A673 (cell line): ENCODE results near the gene SCGB3A1. TPM values are rescaled to one million over a fixed set of nuclear protein-coding genes. Genes with fewer than 3 reads are reported as not detected.

ENCODE experiments used
- BruUV-seq: library from RNA; stranded (reverse); fragments of 400-500 nt; replicated peaks from 2 replicates; lab custom pipeline; 2021; lab: Mats Ljungman, UMichigan
- CTCF ChIA-PET: fragments of 300-600 bp; sonication (Branson Sonifier 250); formaldehyde crosslinking; loops from one replicate; lab custom pipeline; 2022; ENCODE audit warnings: antibody characterized with exemption; lab: Charles Lee
- POLR2A ChIA-PET: fragments of 300-600 bp; sonication (Branson Sonifier 250); formaldehyde crosslinking; loops from one replicate; lab custom pipeline; 2022; ENCODE audit warnings: antibody characterized with exemption; ENCODE audit not compliant: low non-redundant PET; lab: Charles Lee
- DNase-seq: peaks from one replicate; pipeline ENCODE4 v3.0.0-alpha.2; 2015; ENCODE audit warnings: low spot score
- H3K27ac ChIP-seq: fragments of 200-600 bp; sonication (generic); 2 replicates; pipeline ENCODE4 v1.5.1; 2016; ENCODE audit warnings: mixed run types, low read depth, mild to moderate bottlenecking, mixed read lengths, antibody characterized with exemption, low read length; ENCODE audit not compliant: poor library complexity, severe bottlenecking
- H3K27me3 ChIP-seq: fragments of 200-600 bp; sonication (generic); replicated peaks from 2 replicates; pipeline ENCODE4 v1.6.1; 2017; ENCODE audit warnings: mixed run types, low read depth, mild to moderate bottlenecking, mixed read lengths, antibody characterized with exemption, low read length; ENCODE audit not compliant: insufficient read depth, poor library complexity
- H3K36me3 ChIP-seq: fragments of 200-600 bp; sonication (generic); 2 replicates; pipeline ENCODE4 v1.6.1; 2016; ENCODE audit warnings: mixed run types, mild to moderate bottlenecking, mixed read lengths, antibody characterized with exemption, low read length; ENCODE audit not compliant: insufficient read depth, poor library complexity, severe bottlenecking
- H3K4me1 ChIP-seq: fragments of 200-600 bp; sonication (generic); 2 replicates; pipeline ENCODE4 v1.6.1; 2017; ENCODE audit warnings: mixed run types, mild to moderate bottlenecking, mixed read lengths, antibody characterized with exemption, low read length; ENCODE audit not compliant: insufficient read depth, poor library complexity, severe bottlenecking
- H3K4me3 ChIP-seq: fragments of 200-600 bp; sonication (generic); 2 replicates; pipeline ENCODE4 v1.5.1; 2016; ENCODE audit warnings: low read depth, mixed run types, mild to moderate bottlenecking, mixed read lengths, low read length; ENCODE audit not compliant: poor library complexity, severe bottlenecking
- H3K9me3 ChIP-seq: fragments of 200-600 bp; sonication (generic); 2 replicates; pipeline ENCODE4 v1.6.1; 2016; ENCODE audit warnings: mixed run types, low read depth, mild to moderate bottlenecking, mixed read lengths, antibody characterized with exemption, low read length; ENCODE audit not compliant: poor library complexity, severe bottlenecking
- CTCF ChIP-seq: fragments of 300-800, 200-600 bp; sonication (generic); conservative IDR thresholded peaks from 2 replicates; pipeline ENCODE4 v1.5.1; 2017; ENCODE audit warnings: low read depth, mild to moderate bottlenecking, antibody characterized with exemption, low read length, moderate library complexity, mixed read lengths
- EZH2 ChIP-seq: fragments of 200-600 bp; sonication (generic); IDR thresholded peaks from 2 replicates; pipeline ENCODE4 v1.6.1; 2017; ENCODE audit warnings: borderline replicate concordance, low read depth, mild to moderate bottlenecking, mixed read lengths, antibody characterized with exemption, low read length; ENCODE audit not compliant: poor library complexity, severe bottlenecking
- intact Hi-C: fragments of 100-400 bp; cut with micrococcal nuclease; formaldehyde crosslinking; loops from one replicate; pipeline ENCODE4 v1.10.0; 2022; ENCODE audit not compliant: unreplicated experiment
- total RNA-seq: library from RNA; stranded (reverse); gene quantifications from 2 replicates; pipeline ENCODE4 v1.2.3, GENCODE V29; 2021

Gene SCGB3A1
- total RNA-seq, 1 experiment from 2014 or later = not detected

- DNase-seq = no peak
- no peak overlapping the region for H3K4me3 ChIP-seq
- peaks cover 67% of the 10 kb centered on the region for H3K36me3 ChIP-seq
- H3K9me3 ChIP-seq = no peaks in the 10 kb centered on the region
- ChIA-PET POLR2A (no interaction called here), CTCF (no interaction called here)
- no TSS peak for BruUV-seq
- TF ChIP-seq EZH2 (no peak), CTCF (no peak)
- no peak overlapping the region for H3K27ac ChIP-seq
- no peaks in the 10 kb centered on the region for H3K4me1 ChIP-seq
- intact Hi-C loops = no loop called here
- no peaks in the 10 kb centered on the region for H3K27me3 ChIP-seq
Observed at GRCh38 chr5:180568914-180569313, 22.4 kb downstream of the SCGB3A1 start.

GRCh38 chr5:180563994-180564393 lies 27.3 kb downstream of the SCGB3A1 start:
- no peaks in the 10 kb centered on the region for H3K9me3 ChIP-seq
- no peaks in the 10 kb centered on the region for H3K27me3 ChIP-seq
- DNase-seq = no peak
- no peak overlapping the region for H3K27ac ChIP-seq
- intact Hi-C loops = no loop called here
- H3K4me3 ChIP-seq = no peak overlapping the region
- BruUV-seq = no TSS peak
- POLR2A ChIA-PET = no interaction called here
- peaks cover 50% of the 10 kb centered on the region for H3K36me3 ChIP-seq
- no peak for TF ChIP-seq EZH2
- no peak for TF ChIP-seq CTCF
- no peaks in the 10 kb centered on the region for H3K4me1 ChIP-seq
- CTCF ChIA-PET = no interaction called here

GRCh38 chr5:180558232-180558631 lies 33.1 kb downstream of the SCGB3A1 start:
- H3K4me3 ChIP-seq = no peak overlapping the region
- H3K27ac ChIP-seq = no peak overlapping the region
- CTCF ChIA-PET = no interaction called here
- H3K27me3 ChIP-seq = no peaks in the 10 kb centered on the region
- POLR2A ChIA-PET = no interaction called here
- peaks cover 20% of the 10 kb centered on the region for H3K36me3 ChIP-seq
- H3K4me1 ChIP-seq = no peaks in the 10 kb centered on the region
- intact Hi-C loops = no loop called here
- no TSS peak for BruUV-seq
- DNase-seq = no peak
- no peak for TF ChIP-seq EZH2
- no peak for TF ChIP-seq CTCF
- no peaks in the 10 kb centered on the region for H3K9me3 ChIP-seq
